Adipocyte (in vitro differentiated cells): ENCODE results near the gene TEDC1.
A peak's percentile ranks its signal among the peaks of the same experiment; 100 is the strongest.

ENCODE experiments used
- DNase-seq: peaks from one replicate; pipeline ENCODE4 v3.0.0-alpha.2; 2015; ENCODE audit warnings: low read depth
- H3K27me3 ChIP-seq: replicated peaks from 2 replicates; pipeline ENCODE4 v1.7.0; 2013; ENCODE audit warnings: mild to moderate bottlenecking, low read length, moderate library complexity; ENCODE audit not compliant: control insufficient read depth, insufficient read depth
- H3K36me3 ChIP-seq: 2 replicates; pipeline ENCODE4 v1.7.0; 2013; ENCODE audit warnings: low read length, mild to moderate bottlenecking, moderate library complexity; ENCODE audit not compliant: control insufficient read depth, insufficient read depth, severe bottlenecking
- H3K4me1 ChIP-seq: 2 replicates; pipeline ENCODE4 v1.7.0; 2013; ENCODE audit warnings: mild to moderate bottlenecking, low read length, moderate library complexity; ENCODE audit not compliant: control insufficient read depth, insufficient read depth
- H3K4me3 ChIP-seq: 2 replicates; pipeline ENCODE4 v1.7.0; 2013; ENCODE audit warnings: mild to moderate bottlenecking, low read length, moderate library complexity
- H3K9ac ChIP-seq: 2 replicates; pipeline ENCODE4 v1.7.0; 2013; ENCODE audit warnings: mild to moderate bottlenecking, low read length, moderate library complexity
- H3K9me3 ChIP-seq: 2 replicates; pipeline ENCODE4 v1.7.0; 2013; ENCODE audit warnings: mild to moderate bottlenecking, low read length, moderate library complexity; ENCODE audit not compliant: control insufficient read depth

The TEDC1 gene

DNA sequence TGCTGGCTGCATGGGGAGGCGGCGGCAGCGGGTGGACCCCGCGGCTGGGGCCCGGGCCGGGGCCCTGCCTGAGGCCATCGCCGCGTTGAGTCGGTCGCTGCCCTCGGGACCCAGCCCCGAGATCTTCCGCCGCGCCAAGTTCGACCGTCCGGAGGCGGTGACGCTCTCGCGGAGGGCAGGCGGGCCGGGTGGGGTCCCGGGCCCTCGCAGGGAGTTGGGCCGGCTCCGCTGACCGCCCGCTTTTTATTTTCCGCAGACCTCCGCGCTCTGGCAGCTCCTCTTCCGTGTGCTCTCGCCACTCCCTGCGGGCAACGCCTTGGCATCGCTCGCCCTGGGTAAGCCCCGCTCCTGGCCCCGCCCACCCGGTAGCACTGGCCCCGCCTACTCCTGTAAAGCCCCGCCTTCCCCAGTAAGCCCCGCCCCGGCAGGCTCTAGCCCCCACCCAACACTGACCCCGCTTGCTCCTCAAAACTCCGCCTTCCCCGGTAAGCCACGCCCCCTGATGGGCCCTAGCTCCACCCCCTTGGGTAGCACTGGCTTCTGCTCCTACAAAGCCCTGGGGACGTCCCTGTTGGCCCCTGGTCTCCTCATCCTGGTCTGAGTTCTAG lies 424 bp downstream of the TEDC1 start:
- Histone ChIP-seq H3K9me3 (no peaks in the 10 kb centered on the region), H3K27me3 (peaks cover 5% of the 10 kb centered on the region), H3K4me1 (peaks cover 3% of the 10 kb centered on the region), H3K4me3 (peak overlapping the region; percentile 84), H3K36me3 (no peaks in the 10 kb centered on the region), H3K9ac (peak overlapping the region; percentile 72)
- peak; percentile 77 for DNase-seq

GRCh38 chr14:105492031-105492970 lies 1.3 kb downstream of the TEDC1 start:
- no peaks in the 10 kb centered on the region for H3K9me3 ChIP-seq
- no peak overlapping the region for H3K4me3 ChIP-seq
- no peaks in the 10 kb centered on the region for H3K36me3 ChIP-seq
- H3K9ac ChIP-seq, result no peak overlapping the region
- DNase-seq, result no peak
- H3K4me1 ChIP-seq, result peaks cover 3% of the 10 kb centered on the region
- H3K27me3 ChIP-seq, result peaks cover 5% of the 10 kb centered on the region

- H3K27me3 ChIP-seq, result no peaks in the 10 kb centered on the region
- H3K4me3 ChIP-seq, result no peak overlapping the region
- no peak overlapping the region for H3K9ac ChIP-seq
- H3K4me1 ChIP-seq, result no peaks in the 10 kb centered on the region
- H3K9me3 ChIP-seq, result no peaks in the 10 kb centered on the region
- no peak for DNase-seq
- no peaks in the 10 kb centered on the region for H3K36me3 ChIP-seq
Measured at GRCh38 chr14:105492971-105493871, 2.2 kb downstream of the TEDC1 start.

GRCh38 chr14:105493921-105494605 lies 3.0 kb downstream of the TEDC1 start:
- H3K36me3 ChIP-seq, result no peaks in the 10 kb centered on the region
- H3K4me3 ChIP-seq, result no peak overlapping the region
- H3K9me3 ChIP-seq, result no peaks in the 10 kb centered on the region
- H3K27me3 ChIP-seq, result no peaks in the 10 kb centered on the region
- H3K4me1 ChIP-seq, result no peaks in the 10 kb centered on the region
- DNase-seq, result no peak
- no peak overlapping the region for H3K9ac ChIP-seq

- H3K27me3 ChIP-seq, result no peaks in the 10 kb centered on the region
- no peak for DNase-seq
- H3K36me3 ChIP-seq, result no peaks in the 10 kb centered on the region
- H3K9ac ChIP-seq, result no peak overlapping the region
- no peak overlapping the region for H3K4me3 ChIP-seq
- H3K4me1 ChIP-seq, result no peaks in the 10 kb centered on the region
- H3K9me3 ChIP-seq, result no peaks in the 10 kb centered on the region
Measured at GRCh38 chr14:105494606-105494929, 3.5 kb downstream of the TEDC1 start.

GRCh38 chr14:105495101-105495989 lies 4.3 kb downstream of the TEDC1 start:
- Histone ChIP-seq H3K9ac (no peak overlapping the region), H3K36me3 (no peaks in the 10 kb centered on the region), H3K27me3 (no peaks in the 10 kb centered on the region), H3K4me3 (no peak overlapping the region), H3K4me1 (no peaks in the 10 kb centered on the region), H3K9me3 (no peaks in the 10 kb centered on the region)
- no peak for DNase-seq

DNA sequence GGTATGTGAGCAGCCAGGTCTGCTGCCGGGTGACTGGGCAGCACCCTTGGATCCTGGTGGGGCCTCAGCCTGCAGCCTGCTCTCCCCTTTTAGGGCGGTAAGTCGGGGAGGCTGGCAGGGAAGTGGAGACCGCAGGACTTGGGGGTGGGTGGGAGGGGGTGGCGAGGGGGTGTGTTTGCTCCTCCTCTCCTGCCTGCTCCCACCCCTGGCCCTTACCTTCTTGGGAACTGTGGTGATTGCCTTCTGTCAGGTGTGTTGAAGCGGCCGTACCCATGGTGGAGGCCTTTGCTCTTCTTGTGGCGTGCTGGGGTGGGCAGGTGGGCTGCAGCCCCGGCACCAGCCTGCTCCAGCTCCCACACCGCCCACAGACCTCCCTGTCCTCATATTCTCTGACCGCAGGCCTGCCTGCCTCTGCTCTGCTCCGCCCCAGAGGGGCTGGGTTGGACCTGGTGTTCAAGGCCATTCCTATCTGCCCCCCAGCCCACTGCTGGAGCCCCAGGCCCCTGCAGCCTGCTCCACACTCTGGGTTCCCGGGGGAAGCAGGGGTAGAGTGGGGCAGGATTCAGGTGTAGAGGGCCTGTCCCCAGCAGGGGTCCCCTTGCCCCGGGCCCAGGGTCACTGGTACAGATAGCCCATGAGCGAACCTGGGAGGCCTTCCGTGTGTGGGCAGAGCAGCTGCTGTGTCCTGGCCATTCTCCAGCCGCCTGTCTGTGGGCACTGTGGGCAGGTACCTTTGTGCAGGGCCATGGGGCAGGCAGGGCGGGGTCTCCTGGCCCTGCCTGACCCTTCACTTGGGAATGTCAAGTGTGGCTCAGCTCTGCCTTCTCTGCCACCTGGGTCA lies 5.2 kb downstream of the TEDC1 start:
- Histone ChIP-seq H3K9ac (no peak overlapping the region), H3K36me3 (no peaks in the 10 kb centered on the region), H3K4me3 (no peak overlapping the region), H3K9me3 (no peaks in the 10 kb centered on the region), H3K4me1 (no peaks in the 10 kb centered on the region), H3K27me3 (no peaks in the 10 kb centered on the region)
- DNase-seq, result no peak

- Histone ChIP-seq H3K36me3 (no peaks in the 10 kb centered on the region), H3K9me3 (no peaks in the 10 kb centered on the region), H3K4me1 (no peaks in the 10 kb centered on the region), H3K4me3 (no peak overlapping the region), H3K9ac (no peak overlapping the region), H3K27me3 (no peaks in the 10 kb centered on the region)
- DNase-seq, result no peak
Measured at GRCh38 chr14:105496831-105497591, 6.0 kb downstream of the TEDC1 start.

- no peaks in the 10 kb centered on the region for H3K27me3 ChIP-seq
- no peak overlapping the region for H3K4me3 ChIP-seq
- no peaks in the 10 kb centered on the region for H3K9me3 ChIP-seq
- H3K9ac ChIP-seq, result no peak overlapping the region
- DNase-seq, result no peak
- no peaks in the 10 kb centered on the region for H3K36me3 ChIP-seq
- no peaks in the 10 kb centered on the region for H3K4me1 ChIP-seq
Measured at GRCh38 chr14:105497671-105498429, 6.8 kb downstream of the TEDC1 start.
